Measurements from ENCODE around the gene ADAM33.

The ADAM33 gene, protein sequence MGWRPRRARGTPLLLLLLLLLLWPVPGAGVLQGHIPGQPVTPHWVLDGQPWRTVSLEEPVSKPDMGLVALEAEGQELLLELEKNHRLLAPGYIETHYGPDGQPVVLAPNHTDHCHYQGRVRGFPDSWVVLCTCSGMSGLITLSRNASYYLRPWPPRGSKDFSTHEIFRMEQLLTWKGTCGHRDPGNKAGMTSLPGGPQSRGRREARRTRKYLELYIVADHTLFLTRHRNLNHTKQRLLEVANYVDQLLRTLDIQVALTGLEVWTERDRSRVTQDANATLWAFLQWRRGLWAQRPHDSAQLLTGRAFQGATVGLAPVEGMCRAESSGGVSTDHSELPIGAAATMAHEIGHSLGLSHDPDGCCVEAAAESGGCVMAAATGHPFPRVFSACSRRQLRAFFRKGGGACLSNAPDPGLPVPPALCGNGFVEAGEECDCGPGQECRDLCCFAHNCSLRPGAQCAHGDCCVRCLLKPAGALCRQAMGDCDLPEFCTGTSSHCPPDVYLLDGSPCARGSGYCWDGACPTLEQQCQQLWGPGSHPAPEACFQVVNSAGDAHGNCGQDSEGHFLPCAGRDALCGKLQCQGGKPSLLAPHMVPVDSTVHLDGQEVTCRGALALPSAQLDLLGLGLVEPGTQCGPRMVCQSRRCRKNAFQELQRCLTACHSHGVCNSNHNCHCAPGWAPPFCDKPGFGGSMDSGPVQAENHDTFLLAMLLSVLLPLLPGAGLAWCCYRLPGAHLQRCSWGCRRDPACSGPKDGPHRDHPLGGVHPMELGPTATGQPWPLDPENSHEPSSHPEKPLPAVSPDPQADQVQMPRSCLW

DNA sequence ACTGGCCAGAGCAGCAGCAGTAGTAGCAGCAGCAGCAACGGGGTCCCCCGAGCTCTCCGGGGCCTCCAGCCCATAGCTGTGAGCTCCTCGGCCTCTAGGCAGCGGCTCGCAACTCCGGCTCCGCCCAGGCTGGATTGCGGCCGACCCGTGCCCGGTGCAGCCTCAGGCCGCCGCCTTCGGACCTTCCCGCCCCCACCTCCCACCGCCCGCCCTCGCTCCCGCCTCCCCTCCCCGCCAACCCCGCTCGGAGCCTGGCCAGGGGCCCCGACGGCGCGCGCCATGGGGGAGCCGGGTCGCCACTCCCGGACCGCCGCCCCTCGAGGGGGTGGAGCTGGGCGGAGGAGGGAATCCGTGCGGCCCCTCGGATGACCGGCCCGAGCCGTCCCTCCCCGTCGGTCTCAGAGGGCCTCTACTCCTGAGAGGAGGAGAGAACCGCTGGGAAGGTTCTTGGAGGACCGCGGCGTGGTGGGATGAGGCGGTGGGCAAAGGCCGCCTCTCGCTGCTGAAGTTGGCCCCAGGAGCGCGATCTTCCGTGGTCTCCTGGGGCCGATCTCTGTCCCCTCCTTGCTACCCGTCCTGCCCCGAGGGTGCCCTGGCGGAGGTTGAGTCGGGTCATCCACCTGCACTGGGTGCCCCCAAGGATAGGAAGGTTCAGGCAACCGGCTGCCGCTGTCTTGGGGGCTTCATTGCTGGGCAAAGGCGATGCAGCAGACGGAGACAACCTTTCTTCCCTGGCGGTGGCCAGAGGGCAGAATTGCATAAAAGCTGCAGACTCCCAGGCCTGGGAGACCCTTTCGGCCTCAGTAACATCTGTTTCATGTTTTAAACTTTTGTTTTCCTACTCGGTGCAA lies at the start of gene ADAM33:
TSS of gene ADAM33 (minus strand) at position 80 of the 851 bp plus-strand sequence. CDS start at position 74, 6 bp downstream.
- DNase-seq (ENCODE audit: low spot score), result no peak

DNA sequence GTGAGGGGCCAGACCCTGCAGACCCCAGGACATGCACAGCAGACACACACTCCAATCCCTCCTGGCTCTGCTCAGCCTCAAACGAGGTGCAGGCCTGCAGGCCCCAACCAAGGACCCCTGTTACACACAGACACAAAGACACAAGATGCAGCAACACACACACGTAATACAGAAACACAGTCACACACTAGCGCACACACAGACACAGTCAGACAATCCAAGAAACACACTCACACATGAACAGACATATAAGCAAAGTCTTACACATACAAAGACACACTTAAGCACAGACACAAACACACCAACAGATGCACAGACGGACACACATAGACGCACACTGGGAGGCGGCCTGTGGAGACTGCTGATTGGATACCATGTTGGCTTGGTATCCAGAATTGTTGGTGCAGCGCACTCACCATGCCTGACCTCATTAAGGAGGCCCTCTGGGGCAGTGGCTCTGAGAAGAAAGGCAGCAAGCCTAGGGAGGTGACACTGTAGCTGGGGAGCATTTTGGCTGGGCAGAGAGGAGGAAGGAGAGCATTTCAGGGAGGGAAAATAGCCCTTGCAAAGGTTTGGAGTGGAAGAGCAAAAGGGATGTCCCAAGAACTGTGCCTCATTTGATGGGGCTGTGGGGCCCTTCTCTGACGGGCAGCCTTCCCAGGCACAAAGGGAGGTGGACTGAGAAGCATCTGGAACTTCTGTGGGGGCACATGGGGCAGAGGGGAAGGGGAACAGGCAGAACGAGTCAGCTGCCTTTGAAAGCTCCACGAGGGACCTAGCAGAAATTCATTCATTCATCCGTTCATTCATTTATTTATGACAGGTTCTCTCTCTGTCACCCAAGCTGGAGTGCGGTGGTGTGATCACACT lies 49.2 kb upstream of the ADAM33 start:
- DNase-seq (ENCODE audit: low spot score), result no peak

GRCh38 chr20:3729811-3730540 lies 48.2 kb upstream of the ADAM33 start:
- DNase-seq (ENCODE audit: low spot score), result no peak

- DNase-seq (ENCODE audit: low spot score), result no peak
Measured at GRCh38 chr20:3729378-3729777, 47.6 kb upstream of the ADAM33 start.

GRCh38 chr20:3728876-3729275 lies 47.1 kb upstream of the ADAM33 start:
- DNase-seq (ENCODE audit: low spot score), result no peak

DNA sequence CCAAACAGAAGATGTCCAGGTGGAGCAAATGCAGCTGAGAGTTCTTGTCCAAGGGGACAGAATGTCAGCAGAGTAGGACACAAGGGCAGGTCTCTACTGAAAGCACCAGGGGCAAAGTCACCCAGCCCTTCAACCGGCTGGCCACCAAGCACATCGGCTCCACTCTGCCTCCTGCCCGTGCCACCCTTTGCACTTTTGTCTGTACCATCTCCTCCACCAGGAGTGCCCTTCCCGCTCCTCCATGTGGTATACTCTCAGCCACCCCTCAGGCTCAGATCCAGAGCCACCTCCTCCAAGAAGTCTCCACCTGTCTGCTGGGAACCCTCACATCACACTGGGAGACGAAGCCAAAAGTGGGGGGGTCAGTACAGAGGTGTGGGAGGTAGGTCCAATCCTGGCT lies 46.5 kb upstream of the ADAM33 start:
- DNase-seq (ENCODE audit: low spot score), result no peak

DNA sequence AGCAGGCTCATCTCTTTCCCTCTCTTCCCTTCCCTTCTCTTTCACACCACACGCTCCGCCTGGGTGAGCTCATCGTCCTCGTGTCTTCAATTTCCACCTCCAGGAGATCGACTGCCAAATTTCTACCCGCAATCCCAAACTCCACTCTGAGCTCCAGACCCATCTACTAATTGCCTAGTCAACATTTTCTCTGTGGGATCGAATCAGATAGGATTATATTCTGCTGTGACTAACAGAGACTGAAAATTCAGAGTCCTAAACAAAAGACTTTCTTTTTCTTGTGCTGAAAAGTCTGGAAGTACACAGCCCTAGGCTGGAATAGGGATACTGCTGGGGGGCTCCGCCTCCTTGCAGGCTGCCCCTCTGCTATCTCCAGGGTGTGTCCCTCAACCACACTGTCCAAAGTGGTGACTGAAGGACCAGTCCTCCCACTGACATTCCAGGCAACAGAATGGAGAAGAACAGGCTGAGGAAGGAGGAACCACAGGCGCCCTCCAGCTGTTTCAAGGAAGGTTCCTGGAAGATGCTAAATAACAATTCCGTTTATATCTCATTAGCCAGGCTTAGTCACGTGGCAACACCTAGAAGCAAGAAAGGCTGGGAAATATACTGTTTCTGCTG lies 45.7 kb upstream of the ADAM33 start:
- DNase-seq (ENCODE audit: low spot score), result no peak

GRCh38 chr20:3724356-3724755 lies 42.5 kb upstream of the ADAM33 start:
- no peak for DNase-seq (ENCODE audit: low spot score)

- DNase-seq (ENCODE audit: low spot score), result no peak
Measured at GRCh38 chr20:3723284-3723683, 41.5 kb upstream of the ADAM33 start.

GRCh38 chr20:3721912-3722311 lies 40.1 kb upstream of the ADAM33 start:
- no peak for DNase-seq (ENCODE audit: low spot score)

DNA sequence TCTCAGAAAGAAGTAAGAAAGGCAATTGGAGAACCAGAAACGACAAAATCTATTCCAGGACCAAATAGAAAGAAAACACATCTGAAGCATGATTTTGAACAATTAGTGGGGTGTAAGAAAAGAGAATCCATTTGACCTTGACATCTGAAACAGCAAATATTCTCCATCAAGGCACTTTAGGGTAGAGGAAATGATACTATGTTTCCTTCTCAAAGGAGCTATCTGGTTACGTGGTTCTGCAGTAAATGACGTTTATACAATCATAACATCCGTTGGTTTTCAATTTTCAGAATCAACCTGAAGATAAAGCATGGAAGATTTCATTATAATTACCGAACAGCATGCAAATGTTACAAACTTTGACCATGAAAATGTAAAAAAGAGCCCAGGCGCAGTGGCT lies 38.8 kb upstream of the ADAM33 start:
- DNase-seq (ENCODE audit: low spot score), result no peak

DNA sequence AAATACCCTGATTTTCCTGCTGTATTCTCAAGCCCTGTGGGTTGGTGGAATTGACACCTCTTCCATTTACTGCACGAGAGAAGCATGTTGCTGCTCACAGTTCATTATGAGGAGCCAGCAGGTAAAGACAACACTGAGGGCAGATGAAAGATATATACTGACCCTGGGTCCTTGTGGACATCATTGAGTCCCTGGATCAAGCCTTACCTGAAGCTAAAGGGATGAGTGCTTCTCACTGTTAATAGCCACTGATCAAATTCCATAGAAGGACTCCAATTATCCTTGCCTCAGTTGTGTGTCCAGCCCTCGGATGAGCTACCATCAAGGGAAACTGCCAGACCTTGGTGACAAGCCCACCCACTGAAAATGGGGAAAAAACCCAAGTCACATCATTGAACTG lies 38.3 kb upstream of the ADAM33 start:
- DNase-seq (ENCODE audit: low spot score), result no peak

DNA sequence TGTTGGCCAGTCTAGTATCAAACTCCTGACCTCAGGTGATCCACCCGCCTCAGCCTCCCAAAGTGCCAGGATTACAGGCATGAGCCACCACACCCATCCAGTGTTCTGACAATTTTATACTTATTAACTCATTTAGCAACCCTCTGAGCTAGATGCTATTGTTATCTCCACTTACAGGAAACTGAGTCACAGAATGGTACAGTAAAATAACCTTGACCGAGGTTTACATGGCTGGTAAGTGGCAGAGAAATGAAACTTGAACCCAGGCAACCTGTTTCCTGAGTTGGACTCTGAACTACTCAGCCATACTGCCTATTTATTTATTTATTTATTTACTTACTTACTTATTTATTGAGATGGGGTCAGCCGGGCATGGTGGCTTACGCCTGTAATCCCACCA lies 37.2 kb upstream of the ADAM33 start:
- no peak for DNase-seq (ENCODE audit: low spot score)

- no peak for DNase-seq (ENCODE audit: low spot score)
Measured at GRCh38 chr20:3716195-3716834, 34.5 kb upstream of the ADAM33 start.

GRCh38 chr20:3714092-3714491 lies 32.3 kb upstream of the ADAM33 start:
- peak; percentile 20 for DNase-seq (ENCODE audit: low spot score)

DNA sequence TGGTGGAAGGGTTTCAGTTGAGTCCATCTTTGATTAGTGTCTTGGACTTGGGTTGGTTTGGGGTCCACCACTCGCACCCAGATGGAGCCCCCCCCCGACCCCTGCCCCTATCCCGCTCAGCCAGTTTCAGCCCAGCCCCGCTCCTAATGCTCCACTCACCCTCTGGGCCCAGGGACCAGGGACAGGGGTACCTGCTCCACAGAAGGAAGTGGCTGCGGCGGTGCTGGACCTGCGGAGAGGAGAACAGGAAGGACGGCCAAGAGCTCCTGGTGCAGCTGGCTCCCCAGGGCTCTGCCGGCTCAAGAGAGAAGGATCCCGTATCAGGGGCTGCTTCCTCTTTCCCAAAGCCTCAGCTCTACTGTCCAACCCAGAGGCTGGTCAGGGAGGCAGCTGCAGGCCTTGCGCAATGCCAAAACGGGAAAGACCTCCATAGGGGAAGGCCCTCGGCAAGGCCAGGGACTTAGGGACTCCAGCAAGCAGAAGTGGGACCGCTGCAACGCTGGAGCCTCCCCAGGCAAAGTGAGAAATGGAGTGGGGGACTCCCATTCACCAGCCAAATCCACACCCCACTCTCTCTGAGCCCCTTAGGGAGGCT lies 30.6 kb upstream of the ADAM33 start, which contains the start of gene SIGLEC1:
TSS of gene SIGLEC1 (minus strand) at position 322 of the 595 bp plus-strand sequence. CDS start 5,472 bp downstream, outside the sequence.
- DNase-seq (ENCODE audit: low spot score), result peak; percentile 41

DNA sequence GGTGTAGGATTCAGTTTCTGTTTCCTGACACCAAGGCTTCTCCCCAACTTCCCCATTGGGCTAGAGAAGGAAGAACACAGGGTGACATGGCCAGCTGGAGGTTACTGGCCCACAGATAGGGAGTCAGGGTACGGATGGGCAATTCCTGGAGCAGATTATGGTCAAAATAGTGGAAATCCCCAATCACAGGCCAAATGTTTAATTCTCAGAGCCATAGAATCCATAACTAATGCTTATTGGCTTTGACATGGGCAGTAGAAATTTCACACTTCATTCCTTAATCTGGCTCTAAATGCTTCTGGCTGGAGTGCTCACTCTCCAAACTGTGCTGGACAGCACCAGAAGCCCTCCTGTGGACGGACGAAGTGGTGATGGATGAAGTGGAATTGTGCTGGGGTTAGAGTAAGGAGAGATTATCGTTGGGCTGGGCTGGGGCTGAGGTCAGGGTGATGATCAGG lies 29.7 kb upstream of the ADAM33 start:
- no peak for DNase-seq (ENCODE audit: low spot score)

DNA sequence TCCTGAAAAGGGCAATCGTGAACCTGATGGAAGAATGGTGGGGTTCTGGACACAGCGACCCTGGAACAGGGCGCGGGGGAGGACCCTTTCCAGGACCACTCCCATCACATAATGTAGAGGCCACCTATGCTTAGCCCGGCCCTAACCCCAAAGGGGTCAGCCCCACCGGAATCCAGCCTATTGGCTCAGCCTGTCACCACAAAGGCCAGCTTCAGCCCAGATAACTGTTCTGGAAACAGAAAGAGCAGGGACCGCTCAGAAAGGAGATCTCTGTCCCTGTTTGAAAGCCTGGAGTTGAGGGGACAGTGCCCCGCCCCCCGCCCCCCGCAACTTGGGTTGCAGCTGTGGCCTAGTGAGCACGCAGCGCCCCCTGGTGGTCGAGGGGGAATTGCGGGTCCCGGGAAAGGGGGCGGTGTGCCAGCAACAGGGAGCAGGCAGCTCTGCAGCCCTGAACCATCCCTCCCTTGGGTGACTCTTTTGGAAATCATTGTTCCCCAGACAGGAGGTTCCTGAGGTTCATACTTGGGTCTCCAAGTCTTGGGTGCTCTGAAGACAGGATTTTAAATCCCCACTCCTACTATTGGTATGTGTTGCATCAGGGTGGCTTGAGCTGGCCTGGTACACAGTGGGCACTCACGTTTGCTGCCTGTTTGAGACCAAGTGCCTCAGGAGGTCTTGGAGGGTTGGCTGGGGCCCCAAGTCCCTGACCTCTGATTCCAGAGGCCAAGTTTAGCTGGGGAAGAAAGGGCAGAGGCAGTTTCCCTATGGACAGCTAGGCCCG lies 29.1 kb upstream of the ADAM33 start:
- DNase-seq (ENCODE audit: low spot score), result peak; percentile 46
